Skeletal muscle tissue (tissue), 4 donors: Measurements from ENCODE around the gene ATP2B1. TPM values are rescaled to one million over a fixed set of nuclear protein-coding genes. Genes with fewer than 3 reads are reported as not detected.
A peak's percentile ranks its signal among the peaks of the same experiment; 100 is the strongest.
"Not testable (repeated sequence)": the region's sequence is repeated elsewhere in the genome, so short reads cannot be mapped to it uniquely, and the experiment has no call there.

ENCODE experiments used
- H3K27ac ChIP-seq: one replicate; pipeline ENCODE4 v1.7.0; 2013; ENCODE audit warnings: mild to moderate bottlenecking, low read depth, low read length, inconsistent platforms
- H3K27me3 ChIP-seq, 3 donors: one replicate each; pipeline ENCODE4 v1.7.0; 2013; ENCODE audit warnings: low read length in 3 of 3; ENCODE audit not compliant: control insufficient read depth in 3 of 3, insufficient read depth in 3 of 3
- H3K36me3 ChIP-seq, 3 donors: one replicate each; pipeline ENCODE4 v1.7.0; 2013; ENCODE audit warnings: low read length in 3 of 3; ENCODE audit not compliant: control insufficient read depth in 3 of 3, insufficient read depth in 3 of 3
- H3K4me1 ChIP-seq, 3 donors: one replicate each; pipeline ENCODE4 v1.7.0; 2013; ENCODE audit warnings: low read length in 3 of 3, mild to moderate bottlenecking in 3 of 3; ENCODE audit not compliant: control insufficient read depth in 3 of 3, insufficient read depth in 3 of 3
- H3K4me3 ChIP-seq, 3 donors: one replicate each; pipeline ENCODE4 v1.7.0; 2013; ENCODE audit warnings: low read length in 3 of 3
- H3K9ac ChIP-seq, 3 donors: one replicate each; pipeline ENCODE4 v1.7.0; 2013; ENCODE audit warnings: low read length in 3 of 3, mild to moderate bottlenecking in 3 of 3, moderate library complexity in 2 of 3, low read depth in 1 of 3
- H3K9me3 ChIP-seq, 3 donors: one replicate each; pipeline ENCODE4 v1.7.0; 2013; ENCODE audit warnings: low read length in 3 of 3; ENCODE audit not compliant: control insufficient read depth in 3 of 3
- total RNA-seq: library from RNA; depleted of rRNA; stranded (reverse); fragments of >200 nt; gene quantifications from one replicate; pipeline ENCODE4 v1.2.3, GENCODE V29; 2014
- donor health status: Osteomylitis.

Gene ATP2B1
- total RNA-seq, 1 donor from 2014 or later, result 127 TPM

DNA sequence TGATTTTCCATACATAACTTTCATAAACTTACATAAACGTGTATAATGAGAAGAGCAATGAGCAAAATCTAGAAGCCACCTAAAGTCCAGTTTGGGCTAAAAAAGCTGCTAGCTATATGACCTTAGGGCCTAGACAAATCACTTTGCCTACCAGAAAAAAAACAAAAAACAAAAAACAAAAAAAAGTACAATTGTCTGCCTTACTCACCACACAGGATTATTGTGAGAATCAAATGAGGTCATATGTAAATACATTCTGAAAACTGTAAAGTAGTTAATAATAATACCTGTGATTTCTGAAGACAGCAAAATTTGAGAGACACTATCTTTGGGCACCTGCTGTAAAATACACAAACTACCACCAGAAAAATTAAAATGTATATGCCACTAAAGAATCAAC is 4.2 kb downstream of the ATP2B1 start:
- Histone ChIP-seq H3K27ac (no peak overlapping the region), H3K9me3 (no peaks in the 10 kb centered on the region), H3K27me3 (no peaks in the 10 kb centered on the region), H3K4me3 (no peak overlapping the region), H3K36me3 (no peaks in the 10 kb centered on the region), H3K9ac (no peak overlapping the region), H3K4me1 (peaks cover 11 to 20% (median 18%) of the 10 kb centered on the region in 3 donors)

GRCh38 chr12:89703768-89704167 is 4.9 kb downstream of the ATP2B1 start:
- no peaks in the 10 kb centered on the region for H3K36me3 ChIP-seq
- H3K4me1 ChIP-seq, result peaks cover 11 to 20% (median 18%) of the 10 kb centered on the region in 3 donors
- no peak overlapping the region for H3K27ac ChIP-seq
- H3K4me3 ChIP-seq, result no peak overlapping the region
- H3K9me3 ChIP-seq, result no peaks in the 10 kb centered on the region
- H3K9ac ChIP-seq, result no peak overlapping the region
- H3K27me3 ChIP-seq, result no peaks in the 10 kb centered on the region

DNA sequence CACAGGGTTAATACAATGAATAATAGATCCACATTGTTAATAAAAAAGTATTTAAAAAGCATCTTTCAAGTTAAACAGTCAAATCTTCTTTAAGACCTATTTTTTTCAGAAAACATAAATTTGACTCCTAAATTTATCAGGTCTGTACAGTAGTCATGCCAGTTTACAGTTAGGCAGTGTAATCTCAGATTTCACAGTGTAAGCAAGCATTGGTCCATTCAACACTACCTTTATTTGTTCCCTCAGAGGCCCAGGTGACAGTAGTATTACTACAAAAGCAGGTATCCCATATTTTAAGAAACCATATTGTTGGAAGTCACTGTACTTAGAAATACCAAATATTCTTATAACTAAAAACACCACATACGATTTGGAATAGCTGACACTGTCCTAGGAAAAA is 6.1 kb downstream of the ATP2B1 start:
- Histone ChIP-seq H3K36me3 (no peaks in the 10 kb centered on the region), H3K9ac (no peak overlapping the region), H3K27me3 (no peaks in the 10 kb centered on the region), H3K4me1 (peaks cover 9 to 19% (median 15%) of the 10 kb centered on the region in 3 donors), H3K4me3 (no peak overlapping the region), H3K9me3 (no peaks in the 10 kb centered on the region), H3K27ac (no peak overlapping the region)

DNA sequence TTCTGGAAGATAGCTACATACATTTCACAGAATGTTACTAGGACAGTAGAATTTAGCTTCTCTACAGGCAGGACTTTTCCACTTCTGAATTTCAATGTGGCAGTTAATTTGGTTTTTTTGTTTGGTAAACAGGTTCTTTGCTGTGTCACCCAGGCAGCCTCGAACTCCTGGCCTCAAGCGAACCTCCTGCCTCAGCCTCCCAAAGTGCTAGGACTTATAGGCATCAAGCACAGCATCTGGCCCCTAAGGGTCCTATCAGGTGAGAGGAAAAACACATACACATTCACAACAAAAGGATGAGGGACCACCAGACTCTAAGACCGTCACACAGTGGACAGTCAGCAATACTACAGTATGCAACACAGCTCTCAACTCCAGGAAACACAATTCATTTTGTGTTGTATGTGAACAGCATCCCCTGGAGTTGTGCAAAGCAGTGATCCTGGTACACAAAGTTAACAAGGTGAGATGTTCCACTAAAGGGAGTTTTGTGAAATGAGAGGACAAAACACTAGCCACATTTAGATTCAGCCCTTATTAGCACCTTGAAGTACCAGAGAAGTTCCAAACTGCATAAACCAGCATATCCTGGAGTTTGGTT is 6.9 kb downstream of the ATP2B1 start:
- Histone ChIP-seq H3K27me3 (no peaks in the 10 kb centered on the region), H3K9me3 (no peaks in the 10 kb centered on the region), H3K27ac (no peak overlapping the region), H3K36me3 (no peaks in the 10 kb centered on the region), H3K9ac (no peak overlapping the region), H3K4me3 (no peak overlapping the region), H3K4me1 (peaks cover 4 to 16% (median 13%) of the 10 kb centered on the region in 3 donors)

- Histone ChIP-seq H3K36me3 (no peaks in the 10 kb centered on the region), H3K27me3 (no peaks in the 10 kb centered on the region), H3K9me3 (no peaks in the 10 kb centered on the region), H3K9ac (no peak overlapping the region), H3K4me3 (no peak overlapping the region), H3K4me1 (peaks cover 4 to 12% (median 9%) of the 10 kb centered on the region in 3 donors), H3K27ac (no peak overlapping the region)
These were observed 8.3 kb downstream of the ATP2B1 start for GRCh38 chr12:89700191-89700810.

GRCh38 chr12:89698607-89699006 is 10.0 kb downstream of the ATP2B1 start:
- peaks cover 10 to 18% (median 12%) of the 10 kb centered on the region in 3 donors for H3K4me1 ChIP-seq
- no peaks in the 10 kb centered on the region for H3K27me3 ChIP-seq
- H3K4me3 ChIP-seq, result no peak overlapping the region
- no peak overlapping the region for H3K9ac ChIP-seq
- H3K9me3 ChIP-seq, result no peaks in the 10 kb centered on the region
- no peaks in the 10 kb centered on the region for H3K36me3 ChIP-seq
- no peak overlapping the region for H3K27ac ChIP-seq

DNA sequence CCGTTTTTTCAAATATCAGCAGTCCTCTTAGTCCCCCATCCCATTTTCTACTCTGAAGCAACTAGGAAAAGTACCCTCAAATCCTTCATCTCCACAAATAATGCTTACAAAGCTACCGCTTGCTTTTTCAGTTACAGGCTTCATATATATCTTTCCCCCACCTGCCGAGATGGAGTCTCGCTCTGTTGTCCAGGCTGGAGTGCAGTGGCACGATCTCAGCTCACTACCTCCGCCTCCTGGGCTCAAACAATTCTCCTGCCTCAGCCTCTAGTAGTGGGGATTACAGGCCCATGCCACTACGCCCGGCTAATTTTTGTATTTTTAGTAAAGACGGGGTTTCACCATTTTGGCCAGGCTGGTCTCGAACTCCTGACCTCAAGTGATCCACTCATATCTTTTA is 10.9 kb downstream of the ATP2B1 start:
- not testable (repeated sequence) for H3K36me3 ChIP-seq, H3K9me3 ChIP-seq, H3K27me3 ChIP-seq, H3K9ac ChIP-seq, H3K4me3 ChIP-seq, H3K27ac ChIP-seq
- H3K4me1 ChIP-seq, result peaks cover 10 to 16% (median 16%) of the 10 kb centered on the region in 3 donors

- Histone ChIP-seq H3K9me3 (no peaks in the 10 kb centered on the region), H3K4me1 (peaks cover 10 to 16% (median 13%) of the 10 kb centered on the region in 3 donors), H3K4me3 (no peak overlapping the region), H3K27me3 (no peaks in the 10 kb centered on the region), H3K36me3 (no peaks in the 10 kb centered on the region), H3K27ac (no peak overlapping the region), H3K9ac (no peak overlapping the region)
These were observed 11.3 kb downstream of the ATP2B1 start for GRCh38 chr12:89697296-89697695.

GRCh38 chr12:89695830-89696229 is 12.8 kb downstream of the ATP2B1 start:
- Histone ChIP-seq H3K27ac (no peak overlapping the region), H3K27me3 (no peaks in the 10 kb centered on the region), H3K9me3 (no peaks in the 10 kb centered on the region), H3K9ac (no peak overlapping the region), H3K4me3 (no peak overlapping the region), H3K36me3 (no peaks in the 10 kb centered on the region), H3K4me1 (peaks cover 6 to 20% (median 13%) of the 10 kb centered on the region in 3 donors)

- no peak overlapping the region for H3K4me3 ChIP-seq
- H3K27ac ChIP-seq, result no peak overlapping the region
- H3K9me3 ChIP-seq, result no peaks in the 10 kb centered on the region
- H3K9ac ChIP-seq, result peak overlapping the region in 2 of 3 donors; percentile 17 to 53
- H3K4me1 ChIP-seq, result peaks cover 6 to 20% (median 13%) of the 10 kb centered on the region in 3 donors
- H3K27me3 ChIP-seq, result no peaks in the 10 kb centered on the region
- no peaks in the 10 kb centered on the region for H3K36me3 ChIP-seq
These were observed 13.5 kb downstream of the ATP2B1 start for GRCh38 chr12:89695100-89695499.
